Measurements from ENCODE around the gene TRIM41.

TRIM41 gene

GRCh38 chr5:181217111-181217802 is 5.8 kb upstream of the TRIM41 start:
- TF ChIP-seq GATA3 (IDR thresholded peaks at IDR 0.05; ENCODE audit: low read depth, low read length) (no peak), GATA2 (IDR thresholded peaks at IDR 0.05; ENCODE audit: low read depth, low read length) (no peak)

GRCh38 chr5:181217803-181218062 is 5.3 kb upstream of the TRIM41 start:
- no peak for TF ChIP-seq GATA2 (IDR thresholded peaks at IDR 0.05; ENCODE audit: low read depth, low read length)
- TF ChIP-seq GATA3 (IDR thresholded peaks at IDR 0.05; ENCODE audit: low read depth, low read length): no peak

GRCh38 chr5:181218795-181219124 is 4.3 kb upstream of the TRIM41 start:
- TF ChIP-seq GATA2 (IDR thresholded peaks at IDR 0.05; ENCODE audit: low read depth, low read length) (no peak), GATA3 (IDR thresholded peaks at IDR 0.05; ENCODE audit: low read depth, low read length) (no peak)

- no peak for TF ChIP-seq GATA3 (IDR thresholded peaks at IDR 0.05; ENCODE audit: low read depth, low read length)
- no peak for TF ChIP-seq GATA2 (IDR thresholded peaks at IDR 0.05; ENCODE audit: low read depth, low read length)
Measured at GRCh38 chr5:181219262-181220177, 3.6 kb upstream of the TRIM41 start.

- no peak for TF ChIP-seq GATA2 (IDR thresholded peaks at IDR 0.05; ENCODE audit: low read depth, low read length)
- TF ChIP-seq GATA3 (IDR thresholded peaks at IDR 0.05; ENCODE audit: low read depth, low read length): no peak
Measured at GRCh38 chr5:181220178-181220515, 2.9 kb upstream of the TRIM41 start.

- TF ChIP-seq GATA2 (IDR thresholded peaks at IDR 0.05; ENCODE audit: low read depth, low read length) (no peak), GATA3 (IDR thresholded peaks at IDR 0.05; ENCODE audit: low read depth, low read length) (no peak)
Measured at GRCh38 chr5:181221105-181221791, 1.8 kb upstream of the TRIM41 start.

- TF ChIP-seq GATA2 (IDR thresholded peaks at IDR 0.05; ENCODE audit: low read depth, low read length) (no peak), GATA3 (IDR thresholded peaks at IDR 0.05; ENCODE audit: low read depth, low read length) (no peak)
Measured at GRCh38 chr5:181221792-181222629, 1.1 kb upstream of the TRIM41 start.

GRCh38 chr5:181222630-181223057 is 437 bp upstream of the TRIM41 start:
- TF ChIP-seq GATA2 (IDR thresholded peaks at IDR 0.05; ENCODE audit: low read depth, low read length) (no peak), GATA3 (IDR thresholded peaks at IDR 0.05; ENCODE audit: low read depth, low read length) (no peak)

GRCh38 chr5:181223729-181224389 is 778 bp downstream of the TRIM41 start:
- TF ChIP-seq GATA3 (IDR thresholded peaks at IDR 0.05; ENCODE audit: low read depth, low read length) (no peak), GATA2 (IDR thresholded peaks at IDR 0.05; ENCODE audit: low read depth, low read length) (no peak)

GRCh38 chr5:181224390-181225229 is 1.5 kb downstream of the TRIM41 start:
- TF ChIP-seq GATA2 (IDR thresholded peaks at IDR 0.05; ENCODE audit: low read depth, low read length): no peak
- TF ChIP-seq GATA3 (IDR thresholded peaks at IDR 0.05; ENCODE audit: low read depth, low read length): no peak

GRCh38 chr5:181229996-181230395 is 6.9 kb downstream of the TRIM41 start:
- no peak for TF ChIP-seq GATA2 (IDR thresholded peaks at IDR 0.05; ENCODE audit: low read depth, low read length)
- TF ChIP-seq GATA3 (IDR thresholded peaks at IDR 0.05; ENCODE audit: low read depth, low read length): no peak

- TF ChIP-seq GATA2 (IDR thresholded peaks at IDR 0.05; ENCODE audit: low read depth, low read length): no peak
- TF ChIP-seq GATA3 (IDR thresholded peaks at IDR 0.05; ENCODE audit: low read depth, low read length): no peak
Measured at GRCh38 chr5:181230551-181230950, 7.5 kb downstream of the TRIM41 start.

- TF ChIP-seq GATA2 (IDR thresholded peaks at IDR 0.05; ENCODE audit: low read depth, low read length): no peak
- no peak for TF ChIP-seq GATA3 (IDR thresholded peaks at IDR 0.05; ENCODE audit: low read depth, low read length)
Measured at GRCh38 chr5:181231432-181231831, 8.4 kb downstream of the TRIM41 start.

All from SH-SY5Y (cell line).